Measurements from ENCODE around the gene NEUROD2. TPM values are rescaled to one million over a fixed set of nuclear protein-coding genes. Genes with fewer than 3 reads are reported as not detected.

The NEUROD2 gene
- not detected for total RNA-seq

DNA sequence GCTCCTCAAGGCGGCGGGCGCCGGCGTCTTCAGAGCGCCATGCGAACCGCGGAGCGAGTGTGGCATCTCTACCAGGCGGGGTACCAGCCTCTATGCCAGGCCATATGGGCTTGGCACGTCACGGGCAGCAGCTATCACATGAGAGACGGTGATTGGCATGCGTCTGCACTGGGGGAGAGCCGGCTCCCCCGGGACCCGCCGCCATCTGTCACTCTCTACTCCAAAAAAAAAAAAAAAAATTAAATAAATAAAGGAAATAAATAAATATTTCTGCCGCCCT, at the start of gene NEUROD2:
Gene NEUROD2, minus strand, starts transcription at position 70 of the 280 bp plus-strand sequence. CDS start 1,321 bp downstream, outside the sequence.
- H3K4me1 ChIP-seq, result peaks cover 25 to 40% (median 32%) of the 10 kb centered on the region in 4 donors
- TF ChIP-seq POLR2AphosphoS5 (IDR thresholded peaks at IDR 0.05) (no peak), EP300 (IDR thresholded peaks at IDR 0.05) (no peak), POLR2A (IDR thresholded peaks at IDR 0.05) (no peak)
- TF ChIP-seq, protein P1, sequence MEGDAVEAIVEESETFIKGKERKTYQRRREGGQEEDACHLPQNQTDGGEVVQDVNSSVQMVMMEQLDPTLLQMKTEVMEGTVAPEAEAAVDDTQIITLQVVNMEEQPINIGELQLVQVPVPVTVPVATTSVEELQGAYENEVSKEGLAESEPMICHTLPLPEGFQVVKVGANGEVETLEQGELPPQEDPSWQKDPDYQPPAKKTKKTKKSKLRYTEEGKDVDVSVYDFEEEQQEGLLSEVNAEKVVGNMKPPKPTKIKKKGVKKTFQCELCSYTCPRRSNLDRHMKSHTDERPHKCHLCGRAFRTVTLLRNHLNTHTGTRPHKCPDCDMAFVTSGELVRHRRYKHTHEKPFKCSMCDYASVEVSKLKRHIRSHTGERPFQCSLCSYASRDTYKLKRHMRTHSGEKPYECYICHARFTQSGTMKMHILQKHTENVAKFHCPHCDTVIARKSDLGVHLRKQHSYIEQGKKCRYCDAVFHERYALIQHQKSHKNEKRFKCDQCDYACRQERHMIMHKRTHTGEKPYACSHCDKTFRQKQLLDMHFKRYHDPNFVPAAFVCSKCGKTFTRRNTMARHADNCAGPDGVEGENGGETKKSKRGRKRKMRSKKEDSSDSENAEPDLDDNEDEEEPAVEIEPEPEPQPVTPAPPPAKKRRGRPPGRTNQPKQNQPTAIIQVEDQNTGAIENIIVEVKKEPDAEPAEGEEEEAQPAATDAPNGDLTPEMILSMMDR (IDR thresholded peaks at IDR 0.05), result no peak
- peak within 1 kb of the TSS in 3 of 4 donors; percentile 0 to 15 (median 11) for H3K4me3 ChIP-seq
- WGBS, 2 donors, result 8 to 13% methylated on average over 12 to 20 of the region's 20 CpGs
- no peaks in the 10 kb centered on the region for H3K9me3 ChIP-seq
- H3K27me3 ChIP-seq, result peaks cover 3 to 62% (median 48%) of the 10 kb centered on the region in 4 donors
- ATAC-seq (ENCODE audit: low FRiP score in 2 of 2) (no peak), DNase-seq (peak in 1 of 2 donors; percentile 72)
- no peaks in the 10 kb centered on the region for H3K36me3 ChIP-seq
- no peak within 1 kb of the TSS for H3K27ac ChIP-seq

GRCh38 chr17:39655105-39655504, 47.4 kb upstream of the NEUROD2 start:
- H3K9me3 ChIP-seq, result no peaks in the 10 kb centered on the region
- TF ChIP-seq, protein P1 (IDR thresholded peaks at IDR 0.05), result no peak
- TF ChIP-seq EP300 (IDR thresholded peaks at IDR 0.05), result no peak
- no peak for TF ChIP-seq POLR2AphosphoS5 (IDR thresholded peaks at IDR 0.05)
- TF ChIP-seq POLR2A (IDR thresholded peaks at IDR 0.05), result no peak
- peaks cover 0 to 45% (median 25%) of the 10 kb centered on the region in 4 donors for H3K36me3 ChIP-seq
- DNase-seq (no peak), ATAC-seq (ENCODE audit: low FRiP score in 2 of 2) (no peak)
- no peak overlapping the region for H3K4me3 ChIP-seq
- WGBS, 2 donors, result 80 to 84% methylated on average over 2 of the region's 2 CpGs
- H3K4me1 ChIP-seq, result peaks cover 39 to 73% (median 52%) of the 10 kb centered on the region in 4 donors
- peak overlapping the region in 2 of 4 donors; percentile 78 to 90 for H3K27ac ChIP-seq
- H3K27me3 ChIP-seq, result no peaks in the 10 kb centered on the region

GRCh38 chr17:39653662-39654331, 46.1 kb upstream of the NEUROD2 start:
- H3K9me3 ChIP-seq, result no peaks in the 10 kb centered on the region
- H3K36me3 ChIP-seq, result peaks cover 0 to 33% (median 17%) of the 10 kb centered on the region in 4 donors
- peak overlapping the region in 1 of 4 donors; percentile 8 for H3K4me3 ChIP-seq
- TF ChIP-seq EP300 (IDR thresholded peaks at IDR 0.05), result no peak
- TF ChIP-seq, protein P1 (IDR thresholded peaks at IDR 0.05), result peak; percentile 59 to 86 (median 74)
- peaks cover 26 to 64% (median 40%) of the 10 kb centered on the region in 4 donors for H3K4me1 ChIP-seq
- peak; percentile 71 to 72 for ATAC-seq (ENCODE audit: low FRiP score in 2 of 2)
- peak in 1 of 2 donors; percentile 60 for DNase-seq
- peak overlapping the region in 3 of 4 donors; percentile 48 to 90 (median 78) for H3K27ac ChIP-seq
- WGBS, 2 donors, result 61 to 63% methylated on average over 12 to 14 of the region's 14 CpGs
- H3K27me3 ChIP-seq, result no peaks in the 10 kb centered on the region

GRCh38 chr17:39653316-39653661, 45.6 kb upstream of the NEUROD2 start:
- DNase-seq, result no peak
- H3K27ac ChIP-seq, result peak overlapping the region in 3 of 4 donors; percentile 48 to 90 (median 78)
- H3K36me3 ChIP-seq, result peaks cover 0 to 28% (median 14%) of the 10 kb centered on the region in 4 donors
- TF ChIP-seq, protein P1 (IDR thresholded peaks at IDR 0.05), result no peak
- TF ChIP-seq POLR2A (IDR thresholded peaks at IDR 0.05) (no peak), EP300 (IDR thresholded peaks at IDR 0.05) (no peak), POLR2AphosphoS5 (IDR thresholded peaks at IDR 0.05) (no peak)
- peaks cover 21 to 59% (median 35%) of the 10 kb centered on the region in 4 donors for H3K4me1 ChIP-seq
- peak in 1 of 2 donors; percentile 11 for ATAC-seq (ENCODE audit: low FRiP score in 2 of 2)
- H3K9me3 ChIP-seq, result no peaks in the 10 kb centered on the region
- WGBS, 2 donors, result 79 to 82% methylated on average over 11 to 12 of the region's 12 CpGs
- no peak overlapping the region for H3K4me3 ChIP-seq
- H3K27me3 ChIP-seq, result no peaks in the 10 kb centered on the region
